Measurements from ENCODE around the gene COMP.

The COMP gene

GRCh38 chr19:18804139-18804601 is 13.1 kb upstream of the COMP start:
- DNase-seq (ENCODE audit: low read depth in 1 of 2, low spot score in 1 of 2): no peak

GRCh38 chr19:18803550-18804138 is 12.5 kb upstream of the COMP start:
- no peak for DNase-seq (ENCODE audit: low read depth in 1 of 2, low spot score in 1 of 2)

DNA sequence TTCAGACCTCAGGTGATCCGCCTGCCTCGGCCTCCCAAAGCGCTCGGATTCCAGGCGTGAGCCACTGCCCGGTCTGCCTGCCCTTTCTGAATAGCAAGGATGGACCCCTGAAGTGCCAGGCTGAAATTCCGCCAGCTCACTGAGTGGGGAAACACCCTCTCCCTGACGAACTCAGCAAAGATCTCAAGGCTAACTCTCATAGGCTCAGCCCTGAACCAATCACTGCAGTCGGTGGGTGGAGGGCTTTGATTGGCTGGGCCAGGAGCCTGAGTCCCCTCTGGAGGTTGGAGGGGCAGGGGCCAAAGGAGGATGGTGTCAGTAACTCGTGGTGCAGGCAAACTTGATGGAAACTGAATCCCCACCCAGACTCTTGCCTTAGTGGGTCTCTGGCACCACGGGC is 11.2 kb upstream of the COMP start:
- no peak for DNase-seq (ENCODE audit: low read depth in 1 of 2, low spot score in 1 of 2)

GRCh38 chr19:18800636-18801035 is 9.5 kb upstream of the COMP start:
- DNase-seq (ENCODE audit: low read depth in 1 of 2, low spot score in 1 of 2): no peak

DNA sequence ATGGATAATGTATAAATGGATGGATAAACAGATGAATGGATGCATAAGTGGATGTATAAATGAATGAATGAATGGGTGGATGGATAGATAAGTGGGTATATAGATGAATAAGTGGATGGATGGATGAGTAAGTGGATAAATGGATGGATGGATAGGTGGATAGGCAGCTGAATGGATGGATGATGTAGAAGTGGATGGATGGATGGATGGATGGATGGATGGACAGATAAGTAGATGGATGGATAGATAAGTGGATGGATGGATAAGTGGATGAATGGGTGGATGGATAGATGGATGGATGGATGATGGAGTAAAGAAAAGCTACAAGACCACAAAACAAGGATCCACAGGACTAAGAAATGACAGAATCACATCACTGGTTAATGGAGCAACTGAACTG is 9.0 kb upstream of the COMP start:
- no peak for DNase-seq (ENCODE audit: low read depth in 1 of 2, low spot score in 1 of 2)

DNA sequence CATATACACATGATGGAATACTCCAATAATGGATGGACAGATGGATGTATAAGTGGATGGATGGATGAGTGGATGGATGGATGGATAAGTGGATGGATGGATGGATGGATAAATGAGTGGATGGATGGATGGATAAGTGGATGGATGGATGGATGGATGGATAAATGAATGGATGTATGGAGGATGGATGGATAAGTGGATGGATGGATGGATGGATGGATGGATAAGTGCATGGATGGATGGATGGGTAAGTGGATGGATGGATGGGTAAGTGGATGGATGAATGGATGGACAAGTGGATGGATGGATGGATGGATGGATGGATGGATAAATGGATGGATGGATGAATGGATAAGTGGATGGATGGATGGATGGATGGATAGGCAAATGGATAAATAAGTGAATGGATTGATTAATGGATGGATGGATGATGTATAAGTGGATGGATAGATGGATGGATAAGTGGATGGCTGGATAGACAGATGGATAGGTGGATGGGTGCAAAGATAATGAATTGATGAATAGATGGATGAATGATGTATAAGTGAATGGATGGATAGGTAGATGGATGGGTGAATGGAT is 8.4 kb upstream of the COMP start:
- DNase-seq (ENCODE audit: low read depth in 1 of 2, low spot score in 1 of 2): no peak

GRCh38 chr19:18798384-18799352 is 7.6 kb upstream of the COMP start:
- no peak for DNase-seq (ENCODE audit: low read depth in 1 of 2, low spot score in 1 of 2)

- no peak for DNase-seq (ENCODE audit: low read depth in 1 of 2, low spot score in 1 of 2)
Observed at GRCh38 chr19:18796239-18796638, 5.1 kb upstream of the COMP start.

DNA sequence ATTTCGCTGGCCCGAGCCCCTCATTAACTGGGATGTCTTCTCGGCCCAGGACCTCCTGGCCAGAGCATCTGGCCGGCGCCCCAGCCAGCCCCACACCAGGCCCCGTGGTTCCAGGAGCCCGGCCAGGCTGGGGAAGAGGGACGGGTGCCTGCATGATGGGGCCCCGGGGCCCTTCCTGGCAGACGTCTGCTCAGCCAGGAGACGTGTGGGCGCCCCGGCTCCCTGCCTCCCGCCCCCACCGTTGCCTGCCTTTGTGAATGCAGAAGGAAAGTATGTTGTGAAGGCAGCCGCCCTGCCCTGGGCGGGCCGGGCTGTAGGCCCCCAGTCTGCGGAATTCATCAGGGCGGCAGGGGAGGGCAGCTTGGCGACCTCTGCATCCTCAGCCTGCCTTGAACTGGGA is 4.4 kb upstream of the COMP start:
- DNase-seq (ENCODE audit: low read depth in 1 of 2, low spot score in 1 of 2): no peak

DNA sequence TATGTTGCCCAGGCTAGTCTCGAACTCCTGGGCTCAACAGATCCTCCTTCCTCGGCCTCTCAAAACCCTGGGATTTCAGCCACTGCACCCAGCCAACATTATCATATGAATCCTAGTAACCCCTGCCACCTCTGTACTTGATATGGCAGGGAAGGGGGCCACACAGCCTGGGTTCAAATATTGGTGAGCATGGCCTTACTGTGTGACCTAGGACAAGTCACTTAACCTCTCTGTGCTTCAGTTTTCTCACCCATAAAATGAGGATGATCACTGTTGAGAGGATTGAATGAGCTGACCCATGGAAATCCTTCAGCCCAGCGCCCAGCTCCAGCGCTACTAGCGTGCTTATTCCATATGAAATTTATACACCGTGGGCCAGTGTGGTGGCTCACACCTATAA is 3.6 kb upstream of the COMP start:
- no peak for DNase-seq (ENCODE audit: low read depth in 1 of 2, low spot score in 1 of 2)

DNA sequence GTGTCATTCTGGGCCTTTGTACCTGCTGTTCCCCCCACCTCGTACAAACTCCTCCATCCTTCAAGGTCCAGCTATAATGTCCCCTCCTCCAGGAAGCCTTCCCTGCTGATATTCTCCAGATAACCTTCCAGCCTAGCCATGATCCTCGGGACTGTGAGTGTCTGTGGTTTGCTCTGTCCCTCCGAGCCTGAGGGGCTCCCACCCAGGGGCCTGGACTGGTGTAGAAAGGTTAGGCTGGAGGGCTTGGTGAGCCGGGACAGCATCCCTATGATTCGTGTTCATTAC is 2.9 kb upstream of the COMP start:
- no peak for DNase-seq (ENCODE audit: low read depth in 1 of 2, low spot score in 1 of 2)

DNA sequence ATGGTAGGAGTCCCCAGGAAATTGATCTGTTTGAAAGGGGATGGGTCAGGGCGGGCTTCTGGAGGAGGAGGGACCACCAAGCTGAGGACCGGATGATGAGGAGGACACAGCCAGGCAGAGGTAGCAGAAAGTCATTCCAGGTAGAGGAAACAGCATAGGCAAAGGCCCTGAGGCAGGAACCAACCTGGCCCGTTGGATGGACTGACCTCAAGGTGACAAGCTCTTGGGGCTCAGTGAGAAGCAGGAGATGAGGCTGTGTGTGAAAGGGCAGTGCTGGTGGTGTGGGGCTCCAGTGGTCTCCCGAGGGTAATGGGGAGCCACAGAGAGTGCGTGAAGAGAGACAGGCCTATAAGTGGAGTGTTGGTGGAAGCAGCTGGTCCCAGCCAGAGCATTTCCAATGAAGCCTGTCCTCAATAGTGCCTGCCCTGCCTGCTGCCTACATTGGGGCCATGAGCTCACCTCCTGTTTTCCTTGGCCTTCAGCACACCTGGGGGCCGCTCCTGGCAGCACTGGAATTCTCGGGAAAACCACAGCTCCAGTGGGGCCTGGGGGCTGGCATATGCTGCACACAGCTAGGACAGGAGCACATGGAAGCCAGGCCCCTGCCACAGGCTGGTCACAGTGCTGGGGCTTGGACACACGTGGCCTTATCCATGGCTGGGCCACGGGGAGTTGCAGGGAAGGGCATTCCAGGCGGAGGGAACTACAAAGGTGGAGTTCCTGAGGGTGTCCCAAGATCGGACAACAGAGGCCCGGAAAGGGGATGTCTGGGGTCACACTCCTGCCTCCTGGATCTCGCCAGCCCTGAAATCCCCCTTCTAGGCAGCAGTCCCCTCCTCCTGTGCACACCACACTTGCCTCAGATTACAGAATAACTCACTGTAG is 2.3 kb upstream of the COMP start:
- DNase-seq (ENCODE audit: low read depth in 1 of 2, low spot score in 1 of 2): no peak

DNA sequence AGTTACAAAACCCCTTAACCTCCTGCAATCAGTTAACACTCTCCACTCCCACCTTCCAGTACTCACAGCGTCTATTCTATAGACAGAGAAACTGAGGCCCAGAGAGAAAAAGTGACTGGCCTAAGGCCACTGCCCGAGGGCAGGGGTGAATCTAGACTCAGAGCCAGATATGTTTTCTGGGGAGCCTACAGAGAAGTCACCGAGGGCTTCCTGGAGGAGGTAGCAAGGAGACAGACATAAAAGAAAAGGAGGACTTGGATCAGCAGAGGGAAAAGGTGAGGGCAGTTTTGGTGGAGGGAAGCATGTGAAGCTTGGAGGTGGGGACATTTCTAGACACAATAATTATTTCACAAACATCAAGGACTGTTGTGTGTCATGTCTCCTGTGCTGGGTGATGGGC is 1.6 kb upstream of the COMP start:
- no peak for DNase-seq (ENCODE audit: low read depth in 1 of 2, low spot score in 1 of 2)

- no peak for DNase-seq (ENCODE audit: low read depth in 1 of 2, low spot score in 1 of 2)
Observed at GRCh38 chr19:18791315-18791678, 192 bp upstream of the COMP start.

GRCh38 chr19:18789883-18790565 is 1.1 kb downstream of the COMP start:
- DNase-seq (ENCODE audit: low read depth in 1 of 2, low spot score in 1 of 2): no peak

GRCh38 chr19:18789422-18789869 is 1.7 kb downstream of the COMP start:
- no peak for DNase-seq (ENCODE audit: low read depth in 1 of 2, low spot score in 1 of 2)

DNA sequence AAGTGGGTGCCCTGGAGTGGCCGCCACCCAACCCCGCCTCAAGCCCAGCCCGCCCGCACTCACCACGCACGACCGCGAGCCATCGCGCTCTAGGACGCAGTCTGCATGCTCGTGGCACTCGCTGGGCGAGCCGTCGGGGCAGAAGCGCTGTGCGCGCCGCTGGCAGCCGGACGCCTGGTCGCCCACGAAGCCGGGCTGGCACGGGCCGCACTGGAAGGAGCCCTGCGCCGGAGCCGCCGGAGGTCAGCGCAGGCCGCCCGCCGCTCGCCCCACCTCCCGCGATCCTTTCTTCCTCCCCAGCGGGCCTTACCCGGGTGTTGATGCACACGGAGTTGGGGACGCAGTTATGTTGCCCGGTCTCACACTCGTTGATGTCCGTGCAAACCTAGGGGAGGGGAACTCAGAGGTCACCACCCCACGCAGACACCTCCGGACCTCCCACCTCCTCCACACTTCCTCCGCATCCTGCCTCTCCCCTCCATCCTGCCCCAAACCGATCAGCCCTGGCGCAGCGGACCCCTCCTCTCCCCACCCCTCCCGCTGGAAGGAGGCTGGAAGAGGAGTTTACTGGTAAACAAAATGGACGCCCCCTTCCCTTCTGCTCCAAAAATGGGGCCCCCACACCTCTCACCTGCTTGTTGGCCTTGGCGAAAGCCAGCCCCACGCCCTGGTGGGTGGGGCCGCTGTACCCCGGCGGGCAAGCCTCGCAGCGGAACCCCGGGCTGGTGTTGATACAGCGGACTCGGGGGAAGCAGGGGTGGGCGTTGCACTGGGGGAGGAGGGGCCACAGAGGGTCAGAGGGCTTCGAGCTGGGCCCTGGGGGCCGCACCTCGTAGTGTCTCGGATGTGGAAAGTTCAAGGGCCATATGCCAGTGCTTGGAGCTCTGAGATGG is 2.3 kb downstream of the COMP start:
- no peak for DNase-seq (ENCODE audit: low read depth in 1 of 2, low spot score in 1 of 2)

DNA sequence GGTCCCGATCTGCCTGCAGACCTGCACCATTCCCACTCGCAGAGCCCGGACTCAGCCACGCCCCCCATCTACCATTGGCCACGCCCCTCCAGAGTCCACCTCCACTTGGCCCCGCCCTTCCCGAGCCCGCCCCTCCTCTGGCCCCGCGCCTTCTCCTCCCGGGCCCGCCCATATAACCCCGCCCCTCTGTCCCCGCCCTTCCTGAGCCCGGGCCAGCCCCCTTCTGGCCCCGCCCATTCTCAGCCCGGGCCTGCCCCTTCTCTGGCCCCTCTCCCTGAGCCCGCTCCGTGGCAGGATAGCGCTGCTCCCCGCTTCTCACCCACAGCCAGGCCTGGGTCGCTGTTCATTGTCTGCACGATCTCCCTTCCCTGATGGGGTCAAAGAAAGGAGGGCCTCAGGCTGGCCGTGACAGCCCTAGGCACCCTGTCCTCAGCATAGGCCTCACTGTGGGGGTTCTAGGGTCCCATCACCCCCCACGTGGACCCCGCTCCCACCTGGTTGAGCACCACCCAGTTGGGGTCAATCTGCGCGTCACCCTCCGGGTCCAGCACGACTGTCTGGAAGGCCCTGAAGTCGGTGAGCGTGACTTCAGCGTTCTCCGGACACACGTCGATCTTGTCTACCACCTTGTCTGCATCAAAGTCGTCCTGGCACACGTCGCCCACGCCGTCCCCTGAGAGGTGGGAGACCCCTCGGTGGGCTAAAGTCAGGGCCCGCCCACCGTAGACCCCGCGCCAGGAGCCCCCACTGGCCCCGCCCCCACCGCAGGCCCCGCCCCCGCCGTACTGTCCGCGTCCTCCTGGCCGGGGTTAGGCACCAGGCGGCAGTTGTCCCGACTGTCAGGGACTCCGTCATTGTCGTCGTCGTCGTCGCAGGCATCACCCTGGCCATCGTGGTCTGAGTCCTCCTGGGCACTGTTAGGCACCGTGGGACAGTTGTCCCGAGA is 5.7 kb downstream of the COMP start:
- peak; percentile 30 to 56 for DNase-seq (ENCODE audit: low read depth in 1 of 2, low spot score in 1 of 2)

- no peak for DNase-seq (ENCODE audit: low read depth in 1 of 2, low spot score in 1 of 2)
Observed at GRCh38 chr19:18784786-18785120, 6.4 kb downstream of the COMP start.
